Panc1 (cell line): ENCODE results near the gene RSL24D1. TPM values are rescaled to one million over a fixed set of nuclear protein-coding genes. Genes with fewer than 3 reads are reported as not detected.

Source experiments
- ATAC-seq: fragments of 200-7000 bp; cut with Tn5 transposase; 2 replicates; pipeline ENCODE4 v1.9.1; 2020; ENCODE audit warnings: mild to moderate bottlenecking, moderate library complexity
- BruUV-seq: library from RNA; stranded (reverse); fragments of 400-500 nt; replicated peaks from 2 replicates; lab custom pipeline; 2021; lab: Mats Ljungman, UMichigan
- CTCF ChIA-PET: fragments of 300-600 bp; sonication (Branson Sonifier 250); formaldehyde crosslinking; loops from one replicate; lab custom pipeline; 2022; ENCODE audit warnings: antibody characterized with exemption; lab: Charles Lee
- POLR2A ChIA-PET: fragments of 300-600 bp; sonication (Branson Sonifier 250); formaldehyde crosslinking; loops from one replicate; lab custom pipeline; 2022; ENCODE audit warnings: antibody characterized with exemption; lab: Charles Lee
- DNase-seq: peaks from one replicate; pipeline ENCODE4 v3.0.0-alpha.2; 2010; ENCODE audit warnings: low read depth, low spot score
- H3K27ac ChIP-seq: 2 replicates; pipeline ENCODE4 v1.5.1; 2011; ENCODE audit warnings: mild to moderate bottlenecking, low read length, inconsistent platforms
- H3K27me3 ChIP-seq: fragments of 200-500 bp; sonication (Bioruptor generic); 2 replicates; pipeline ENCODE4 v1.6.0; 2014; ENCODE audit warnings: low read length, inconsistent platforms; ENCODE audit not compliant: control insufficient read depth, insufficient read depth
- H3K36me3 ChIP-seq: fragments of 200-500 bp; sonication (Bioruptor generic); 2 replicates; pipeline ENCODE4 v1.5.1; 2014; ENCODE audit warnings: inconsistent platforms, mild to moderate bottlenecking, low read length, moderate library complexity; ENCODE audit not compliant: control insufficient read depth, insufficient read depth
- H3K4me1 ChIP-seq: 2 replicates; pipeline ENCODE4 v1.5.1; 2011; ENCODE audit warnings: inconsistent platforms, mild to moderate bottlenecking, low read length, moderate library complexity; ENCODE audit not compliant: control insufficient read depth, insufficient read depth
- H3K4me3 ChIP-seq, 2 experiments: 2 replicates each; pipeline ENCODE4 v1.5.1; 2011 to 2012; ENCODE audit warnings: low read depth in 2 of 2, low read length in 2 of 2, mild to moderate bottlenecking in 2 of 2, inconsistent platforms in 1 of 2, moderate library complexity in 1 of 2
- H3K9me3 ChIP-seq: fragments of 200-500 bp; sonication (Bioruptor generic); 2 replicates; pipeline ENCODE4 v1.5.1; 2014; ENCODE audit warnings: low read depth, mild to moderate bottlenecking, inconsistent platforms, low read length, moderate library complexity; ENCODE audit not compliant: control insufficient read depth, insufficient read depth
- CTCF ChIP-seq: fragments of 450-650 bp; IDR thresholded peaks from 2 replicates; pipeline ENCODE4 v1.5.1; 2017; ENCODE audit warnings: mild to moderate bottlenecking
- POLR2AphosphoS5 ChIP-seq: IDR thresholded peaks from 2 replicates; pipeline ENCODE4 v1.6.1; 2012; ENCODE audit warnings: mild to moderate bottlenecking, low read depth, low read length, moderate library complexity
- REST ChIP-seq, 2 experiments: IDR thresholded peaks; 2 replicates each; pipeline ENCODE4 v1.6.1; 2011 to 2012; ENCODE audit warnings: low read depth in 2 of 2, control low read depth in 1 of 2, low read length in 1 of 2, mild to moderate bottlenecking in 1 of 2, moderate library complexity in 1 of 2; ENCODE audit not compliant: insufficient read depth in 1 of 2
- SIN3A ChIP-seq: IDR thresholded peaks from 2 replicates; pipeline ENCODE4 v1.6.1; 2012; ENCODE audit warnings: low read depth, mild to moderate bottlenecking, low read length, moderate library complexity, borderline replicate concordance; ENCODE audit not compliant: insufficient read depth
- TCF7L2 ChIP-seq: IDR thresholded peaks from 2 replicates; pipeline ENCODE4 v1.6.1; 2011; ENCODE audit warnings: mild to moderate bottlenecking, low read depth, low read length, inconsistent platforms
- in situ Hi-C: cut with HindIII; loops from 2 replicates; pipeline ENCODE4 v1.10.0; 2016; ENCODE audit warnings: low sequenced_read_pairs, low pct_unique_long_range_greater_than_20kb
- intact Hi-C: fragments of 100-400 bp; cut with micrococcal nuclease; formaldehyde crosslinking; loops from one replicate; pipeline ENCODE4 v1.10.0; 2022; ENCODE audit not compliant: unreplicated experiment
- total RNA-seq: library from RNA; stranded (reverse); gene quantifications from one replicate; pipeline ENCODE4 v1.2.1, GENCODE V29; 2021; ENCODE audit not compliant: unreplicated experiment

RSL24D1 gene
- total RNA-seq, 1 experiment from 2014 or later: 59.8 TPM

- in situ Hi-C loops: no loop called here
- Histone ChIP-seq H3K27me3 (no peaks in the 10 kb centered on the region), H3K27ac (no peak overlapping the region), H3K4me3 (no peak overlapping the region), H3K9me3 (no peaks in the 10 kb centered on the region), H3K36me3 (no peaks in the 10 kb centered on the region), H3K4me1 (no peaks in the 10 kb centered on the region)
- CTCF ChIA-PET: no interaction called here
- intact Hi-C loops: no loop called here
- ATAC-seq: no peak
- no peak for TF ChIP-seq TCF7L2
- no peak for TF ChIP-seq REST (IDR thresholded peaks at IDR 0.05; ENCODE audit: insufficient read depth in 1 of 2, low read depth in 2 of 2, low read length in 1 of 2)
- TF ChIP-seq SIN3A: no peak
- TF ChIP-seq CTCF: no peak
- TF ChIP-seq POLR2AphosphoS5: no peak
- BruUV-seq: no TSS peak
- DNase-seq: no peak
- POLR2A ChIA-PET: no interaction called here
Observed at GRCh38 chr15:55218056-55218455, 21.3 kb upstream of the RSL24D1 start.

- H3K4me1 ChIP-seq: no peaks in the 10 kb centered on the region
- no peaks in the 10 kb centered on the region for H3K9me3 ChIP-seq
- H3K27ac ChIP-seq: no peak overlapping the region
- ATAC-seq (no peak), DNase-seq (no peak)
- no peak for TF ChIP-seq CTCF
- no peak for TF ChIP-seq REST (IDR thresholded peaks at IDR 0.05; ENCODE audit: insufficient read depth in 1 of 2, low read depth in 2 of 2, low read length in 1 of 2)
- no peak for TF ChIP-seq TCF7L2
- no peak for TF ChIP-seq SIN3A
- no peak for TF ChIP-seq POLR2AphosphoS5
- no TSS peak for BruUV-seq
- H3K36me3 ChIP-seq: no peaks in the 10 kb centered on the region
- POLR2A ChIA-PET: no interaction called here
- no peaks in the 10 kb centered on the region for H3K27me3 ChIP-seq
- in situ Hi-C loops (no loop called here), intact Hi-C loops (no loop called here)
- CTCF ChIA-PET: no interaction called here
- H3K4me3 ChIP-seq: no peak overlapping the region
Observed at GRCh38 chr15:55204464-55204863, 7.7 kb upstream of the RSL24D1 start.
